Activated T-cell treated with anti-CD3 and anti-CD28 coated beads for 1 hour (primary cell): ENCODE measurements around the gene EMB.
A peak's percentile ranks its signal among the peaks of the same experiment; 100 is the strongest.
"Not testable (repeated sequence)": the region's sequence is repeated elsewhere in the genome, so short reads cannot be mapped to it uniquely, and the experiment has no call there.

Experiments
- DNase-seq: peaks from one replicate; pipeline ENCODE4 v3.0.0-alpha.2; 2020; ENCODE audit warnings: low read depth

The EMB gene, protein sequence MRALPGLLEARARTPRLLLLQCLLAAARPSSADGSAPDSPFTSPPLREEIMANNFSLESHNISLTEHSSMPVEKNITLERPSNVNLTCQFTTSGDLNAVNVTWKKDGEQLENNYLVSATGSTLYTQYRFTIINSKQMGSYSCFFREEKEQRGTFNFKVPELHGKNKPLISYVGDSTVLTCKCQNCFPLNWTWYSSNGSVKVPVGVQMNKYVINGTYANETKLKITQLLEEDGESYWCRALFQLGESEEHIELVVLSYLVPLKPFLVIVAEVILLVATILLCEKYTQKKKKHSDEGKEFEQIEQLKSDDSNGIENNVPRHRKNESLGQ

DNA sequence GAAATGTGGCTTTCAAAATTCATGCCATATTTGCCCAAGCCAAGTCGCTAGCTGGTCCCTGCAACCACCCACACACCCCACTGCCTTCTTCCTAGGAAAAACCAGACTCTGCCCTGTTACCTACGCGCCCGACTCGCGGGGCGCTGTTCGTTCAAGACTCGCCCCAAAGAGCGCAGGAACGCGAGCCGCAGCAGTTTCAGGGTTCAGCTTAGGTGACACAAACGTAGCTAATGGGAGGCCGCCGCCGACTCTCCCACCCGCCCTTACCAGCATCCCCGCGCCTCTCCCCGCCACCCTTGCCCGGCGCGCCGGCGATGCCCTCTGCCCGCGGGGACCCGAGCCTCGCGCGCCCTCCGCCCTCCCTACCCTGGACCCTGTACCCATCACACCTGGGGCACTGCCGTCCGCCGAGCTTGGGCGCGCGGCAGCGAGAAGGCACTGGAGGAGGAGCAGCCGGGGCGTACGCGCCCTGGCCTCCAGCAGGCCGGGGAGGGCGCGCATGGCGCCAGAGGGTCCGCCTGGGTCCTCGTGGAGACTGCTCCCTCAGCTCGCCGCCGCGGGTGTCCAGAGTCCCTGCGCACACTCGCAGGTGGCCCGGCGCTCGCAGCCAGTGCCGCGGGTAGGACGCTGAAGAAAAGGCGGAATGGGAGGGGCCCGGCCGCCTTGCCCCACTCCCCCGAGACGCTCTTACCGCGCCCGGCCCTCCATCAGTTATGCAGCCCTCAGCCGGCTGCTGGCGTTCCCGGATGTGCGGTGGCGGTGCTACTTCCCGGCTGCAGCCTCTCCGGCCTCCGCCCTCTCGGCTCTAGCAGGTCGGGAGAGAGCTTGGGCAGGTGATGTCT lies at the start of gene EMB:
TSS of gene EMB (minus strand) at position 638 of the 842 bp plus-strand sequence. CDS start at position 501, 137 bp downstream.
- peak; percentile 66 for DNase-seq

DNA sequence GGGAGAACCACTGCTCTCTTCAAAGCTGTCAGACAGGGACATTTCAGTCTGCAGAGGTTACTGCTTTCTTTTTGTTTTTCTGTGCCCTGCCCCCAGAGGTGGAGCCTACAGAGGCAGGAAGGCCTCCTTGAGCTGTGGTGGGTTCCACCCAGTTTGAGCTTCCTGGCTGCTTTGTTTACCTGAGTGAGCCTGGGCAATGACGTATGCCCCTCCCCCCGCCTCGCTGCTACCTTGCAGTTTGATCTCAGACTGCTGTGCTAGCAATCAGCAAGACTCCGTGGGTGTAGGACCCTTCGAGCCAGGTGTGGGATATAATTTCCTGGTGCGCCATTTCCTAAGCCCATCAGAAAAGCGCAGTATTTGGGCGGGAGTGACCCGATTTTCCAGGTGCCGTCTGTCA lies 48.4 kb upstream of the EMB start:
- not testable (repeated sequence) for DNase-seq

DNA sequence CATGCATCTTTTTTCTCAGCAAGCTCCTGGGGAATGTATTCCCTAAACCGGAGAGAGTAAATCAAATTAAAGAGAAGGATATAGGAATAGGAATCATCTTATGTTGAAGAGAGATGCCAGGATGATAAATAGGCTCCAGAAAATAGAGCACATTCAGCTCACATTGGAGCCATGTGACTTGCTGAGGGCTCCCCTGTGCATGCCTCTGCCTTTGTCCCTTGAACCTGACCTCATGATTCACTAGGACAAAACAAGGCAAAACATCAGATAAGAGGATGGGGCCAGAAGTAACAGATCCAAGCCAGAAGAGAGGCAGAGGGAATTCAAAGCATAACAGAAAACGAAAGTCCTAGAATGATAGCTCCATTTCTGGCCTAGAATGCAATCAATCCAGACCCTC lies 37.7 kb upstream of the EMB start:
- not testable (repeated sequence) for DNase-seq

DNA sequence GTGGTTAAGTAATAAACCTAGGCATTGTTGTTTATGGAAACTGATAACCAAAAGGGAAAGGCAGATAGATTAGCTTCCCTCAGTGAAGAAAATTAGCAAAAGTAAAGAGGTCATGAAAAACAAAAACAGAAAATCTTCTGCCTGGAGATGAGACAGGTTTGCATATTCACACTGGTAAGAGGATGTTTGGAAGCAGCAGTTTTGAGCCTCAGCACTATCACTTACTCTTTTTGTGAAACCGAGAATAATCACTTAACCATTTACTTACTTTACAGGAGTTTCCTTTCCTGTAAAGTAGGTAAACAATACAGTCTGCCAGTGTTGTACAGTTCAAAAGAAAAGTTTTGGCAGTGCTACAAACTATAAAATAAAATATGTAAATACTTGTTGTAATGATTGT lies 35.5 kb upstream of the EMB start:
- DNase-seq = no peak

DNA sequence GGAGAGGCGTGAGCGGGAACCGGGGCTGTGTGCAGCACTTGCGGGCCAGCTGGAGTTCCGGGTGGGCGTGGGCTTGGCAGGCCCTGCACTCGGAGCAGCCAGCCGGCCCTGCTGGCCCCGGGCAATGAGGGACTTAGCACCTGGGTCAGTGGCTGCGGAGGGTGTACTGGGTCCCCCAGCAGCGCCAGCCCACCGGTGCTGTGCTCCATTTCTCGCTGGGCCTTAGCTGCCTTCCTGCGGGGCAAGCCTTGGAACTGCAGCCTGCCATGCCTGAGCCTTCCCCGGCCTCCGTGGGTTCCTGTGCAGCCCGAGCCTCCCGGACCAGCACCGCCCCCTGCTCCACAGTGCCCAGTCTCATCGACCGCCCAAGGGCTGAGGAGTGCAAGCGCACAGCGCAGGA lies 23.9 kb upstream of the EMB start:
- DNase-seq = not testable (repeated sequence)

DNA sequence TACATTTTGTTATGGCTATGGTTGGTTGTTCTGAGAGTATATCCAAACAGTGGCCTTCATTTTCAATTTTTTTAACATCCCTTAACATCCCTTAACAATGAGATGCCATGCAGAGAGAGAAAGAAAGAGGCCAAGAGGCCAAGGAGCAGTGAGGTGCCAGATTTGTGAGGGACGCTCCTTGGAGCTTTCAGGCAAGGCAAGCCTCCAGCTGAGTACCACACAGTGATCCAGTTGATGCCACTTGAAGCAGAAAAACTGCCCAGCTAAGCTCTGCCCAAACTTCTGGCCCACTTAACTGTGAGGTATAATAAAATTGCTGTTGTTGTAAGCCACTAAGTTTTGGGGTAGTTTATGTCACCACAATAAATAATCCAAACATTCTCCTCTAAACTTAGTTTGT lies 22.6 kb upstream of the EMB start:
- no peak for DNase-seq

DNA sequence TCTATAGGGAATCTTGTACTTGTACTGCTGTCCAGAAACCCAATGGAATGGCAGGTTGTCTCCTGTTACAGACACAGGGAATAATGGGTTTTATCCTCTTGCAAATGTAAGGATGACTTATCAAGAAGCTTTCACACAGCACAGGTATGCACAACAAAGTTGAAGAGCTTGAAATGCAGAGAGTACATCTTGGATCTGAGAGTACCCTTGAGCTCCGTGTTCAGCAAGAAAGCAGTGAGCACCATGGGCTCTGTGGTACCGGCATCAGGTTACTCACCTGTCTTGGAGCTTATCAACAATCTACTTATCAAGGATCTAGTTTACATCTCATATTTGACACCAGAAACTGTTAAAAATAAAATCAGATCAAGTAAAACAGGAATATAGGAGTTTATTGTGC lies 22.0 kb upstream of the EMB start:
- DNase-seq = no peak

DNA sequence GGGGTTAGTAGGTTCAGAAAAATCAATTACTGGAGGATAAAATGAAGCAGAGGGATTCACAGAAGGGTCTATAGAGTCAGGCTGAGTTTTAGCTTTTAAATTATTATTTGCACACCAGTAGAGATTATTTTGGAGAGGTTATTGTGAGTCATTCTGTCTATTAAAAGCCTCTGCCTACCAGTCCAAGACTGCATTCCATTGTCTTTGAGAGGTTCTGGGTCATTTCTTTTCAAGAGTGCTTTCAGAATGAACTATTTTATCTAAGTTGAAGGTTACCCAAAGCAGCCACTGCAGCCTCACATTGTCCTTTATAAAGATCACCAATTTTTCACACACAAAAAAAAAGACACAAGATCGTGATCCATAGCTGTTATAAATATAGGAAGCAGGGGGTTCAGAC lies 21.5 kb upstream of the EMB start:
- DNase-seq = not testable (repeated sequence)

DNA sequence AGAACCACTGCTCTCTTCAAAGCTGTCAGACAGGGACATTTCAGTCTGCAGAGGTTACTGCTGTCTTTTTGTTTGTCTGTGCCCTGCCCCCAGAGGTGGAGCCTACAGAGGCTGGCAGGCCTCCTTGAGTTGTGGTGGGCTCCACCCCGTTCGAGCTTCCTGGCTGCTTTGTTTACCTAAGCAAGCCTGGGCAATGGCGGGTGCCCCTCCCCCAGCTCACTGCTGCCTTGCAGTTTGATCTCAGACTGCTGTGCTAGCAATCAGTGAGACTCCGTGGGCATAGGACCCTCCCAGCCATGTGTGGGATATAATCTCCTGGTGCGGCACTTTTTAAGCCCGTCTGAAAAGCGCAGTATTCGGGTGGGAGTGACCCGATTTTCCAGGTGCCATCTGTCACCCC lies 17.3 kb upstream of the EMB start:
- not testable (repeated sequence) for DNase-seq

DNA sequence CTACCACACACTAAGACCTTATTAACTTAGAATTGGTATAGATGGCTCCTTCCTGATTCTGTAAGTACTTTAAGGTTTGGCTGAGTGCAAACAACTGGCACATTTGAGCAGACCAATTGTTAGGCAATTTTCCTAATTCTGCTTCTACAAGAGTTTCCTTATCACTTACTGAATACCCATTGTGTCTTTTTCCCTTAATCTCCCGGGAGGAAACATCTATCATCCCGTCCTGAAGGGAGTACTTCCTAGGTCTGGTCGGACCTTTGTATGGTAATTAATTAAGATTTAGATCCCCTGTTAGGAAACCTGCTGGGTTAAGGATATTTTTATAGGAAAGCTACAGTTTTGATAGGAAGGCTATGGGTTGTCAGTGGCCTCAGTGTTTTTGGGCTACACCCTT lies 8.2 kb upstream of the EMB start:
- not testable (repeated sequence) for DNase-seq

DNA sequence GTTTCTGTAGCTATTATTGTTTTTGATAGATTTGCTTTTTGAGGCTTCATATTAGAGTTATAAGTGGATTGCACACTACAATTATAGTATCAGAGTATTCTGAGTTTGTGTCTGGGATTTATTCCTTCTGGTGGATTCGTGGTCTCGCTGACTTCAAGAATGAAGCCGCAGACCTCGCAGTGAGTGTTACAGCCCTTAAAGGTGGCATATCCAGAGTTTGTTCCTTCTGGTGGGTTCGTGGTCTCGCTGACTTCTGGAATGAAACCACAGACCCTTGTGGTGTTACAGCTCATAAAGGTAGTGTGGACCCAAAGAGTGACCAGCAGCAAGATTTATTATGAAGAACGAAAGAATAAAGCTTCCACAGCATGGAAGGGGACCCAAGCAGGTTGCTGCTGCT lies 6.9 kb upstream of the EMB start:
- DNase-seq = no peak

DNA sequence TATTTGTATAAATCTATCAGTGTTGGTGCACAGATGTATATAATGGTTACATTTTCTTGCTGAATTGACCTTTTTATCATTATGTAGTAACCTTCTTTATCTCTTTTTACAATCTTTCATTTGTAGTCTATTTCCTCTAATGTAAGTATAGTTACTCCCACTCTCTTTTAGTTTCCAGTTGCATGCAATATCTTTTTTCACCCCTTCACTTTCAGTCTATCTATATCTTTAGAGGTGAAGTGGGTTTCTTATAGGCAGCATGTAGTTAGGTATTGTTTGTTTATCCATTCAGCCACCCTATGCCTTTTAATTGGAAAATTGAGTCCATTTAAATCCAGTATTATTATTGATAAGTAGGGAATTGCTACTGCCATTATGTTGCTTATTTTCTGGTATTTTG lies 6.1 kb upstream of the EMB start:
- no peak for DNase-seq

DNA sequence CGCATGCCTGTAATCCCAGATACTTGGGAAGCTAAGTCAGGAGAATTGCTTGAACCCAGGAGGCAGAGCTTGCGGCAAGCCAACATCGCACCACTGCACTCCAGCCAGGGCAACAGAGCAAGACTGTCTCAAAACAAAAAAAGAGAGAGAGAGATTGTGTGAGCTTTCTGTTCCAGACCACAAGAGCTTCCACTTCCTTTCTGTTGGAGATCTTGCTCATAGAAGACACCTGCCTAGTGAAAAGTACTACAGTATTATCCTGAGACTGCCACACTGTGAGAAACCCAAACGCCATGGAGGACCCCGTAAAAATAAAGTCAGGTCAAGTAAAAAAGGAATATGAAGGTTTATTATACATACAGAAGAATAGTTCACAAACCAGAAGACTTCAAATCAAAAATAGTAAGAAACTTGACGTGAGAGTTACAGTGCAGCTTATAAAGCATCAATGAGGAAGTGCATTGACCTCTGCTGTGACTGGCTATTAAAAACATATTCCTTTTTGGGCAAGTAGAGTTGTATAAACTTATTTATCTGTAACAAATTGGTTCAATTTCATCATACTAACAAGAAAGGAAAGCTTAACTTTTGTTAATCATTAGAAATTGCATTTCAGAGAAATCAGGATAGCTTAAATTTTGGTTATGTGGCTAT lies 4.3 kb upstream of the EMB start:
- DNase-seq = no peak

DNA sequence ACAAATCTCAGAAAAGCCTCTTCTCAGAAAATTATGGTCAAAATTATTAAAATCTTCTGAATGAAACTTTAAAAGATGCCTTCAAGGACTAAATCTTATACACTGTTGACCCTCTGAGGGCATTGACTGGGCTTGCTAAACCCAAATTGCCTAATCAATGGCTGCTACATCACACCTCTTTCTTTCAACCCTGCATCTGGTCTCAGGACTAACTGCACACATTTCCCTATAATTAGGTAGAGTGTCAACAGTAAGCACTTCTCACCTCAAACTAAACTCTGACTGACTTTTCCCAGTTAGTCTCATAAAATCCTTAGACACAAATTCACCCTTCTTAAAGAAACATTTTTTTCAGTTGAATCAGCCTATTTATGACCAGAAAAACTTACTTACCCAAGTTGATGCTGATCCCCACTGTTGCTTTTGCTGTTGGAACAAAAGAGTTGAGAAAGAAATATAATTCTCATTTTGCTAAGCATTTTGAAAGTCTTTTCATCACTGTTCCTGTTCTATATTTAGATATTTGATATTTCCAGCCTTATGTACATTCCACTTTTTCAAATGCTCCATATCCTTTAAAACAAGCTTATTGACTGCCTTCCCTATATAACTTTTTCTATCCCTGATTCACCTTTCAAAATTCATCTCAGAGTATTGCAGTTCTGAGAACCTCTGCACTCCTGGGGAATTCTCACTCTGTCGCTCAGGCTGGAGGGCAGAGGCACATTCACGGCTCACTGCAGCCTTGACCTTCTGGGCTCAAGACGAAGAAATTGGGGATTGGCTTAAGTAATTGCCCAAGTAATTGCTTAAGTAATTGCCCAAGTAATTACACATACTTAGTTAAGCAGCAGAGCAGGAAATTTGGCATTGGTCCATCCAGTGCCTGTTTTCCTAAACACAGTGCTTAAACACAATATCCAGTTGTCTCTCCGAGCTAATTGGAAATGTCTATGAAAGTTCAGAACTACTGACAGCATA lies 1.8 kb upstream of the EMB start:
- not testable (repeated sequence) for DNase-seq

DNA sequence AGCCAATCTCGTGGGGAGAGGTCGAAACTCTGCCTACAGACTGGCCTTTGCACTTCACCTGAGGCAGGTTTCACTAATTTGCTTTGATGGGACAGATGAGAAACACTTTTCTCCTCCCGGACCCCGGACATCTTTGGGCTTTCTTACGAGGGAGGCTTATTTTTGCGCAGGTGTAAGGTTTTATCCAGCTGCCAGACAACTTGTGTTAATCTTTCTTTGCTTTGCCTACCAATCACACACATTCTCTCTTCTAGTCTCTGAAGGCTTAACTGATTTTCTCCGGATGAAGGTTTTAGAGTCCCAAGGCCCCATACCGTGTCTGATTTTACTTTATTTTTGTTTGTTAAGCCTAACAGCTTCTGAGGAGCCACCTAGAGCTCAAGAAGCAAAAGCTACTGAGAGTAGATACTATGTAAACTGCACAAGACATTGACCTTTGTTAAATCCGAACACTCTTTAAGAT lies 436 bp upstream of the EMB start:
- no peak for DNase-seq

DNA sequence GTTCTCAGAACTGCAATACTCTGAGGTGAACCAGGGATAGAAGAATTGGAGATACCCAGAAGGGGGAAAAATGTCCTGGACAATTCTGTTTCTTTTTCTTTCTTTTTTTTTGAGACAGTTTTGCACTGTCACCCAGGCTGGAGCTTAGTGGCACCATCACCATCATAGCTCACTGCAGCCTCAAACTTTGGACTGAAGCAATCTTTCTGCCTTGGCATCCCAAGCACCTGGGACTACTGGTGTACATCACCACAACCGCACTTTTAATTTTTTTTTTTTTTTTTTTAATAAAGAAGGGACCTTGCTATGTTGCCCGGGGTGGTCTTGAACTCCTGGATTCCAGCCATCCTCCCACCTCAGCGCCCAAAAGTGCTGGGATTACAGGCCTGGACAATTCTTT lies 1.9 kb downstream of the EMB start:
- DNase-seq = no peak

DNA sequence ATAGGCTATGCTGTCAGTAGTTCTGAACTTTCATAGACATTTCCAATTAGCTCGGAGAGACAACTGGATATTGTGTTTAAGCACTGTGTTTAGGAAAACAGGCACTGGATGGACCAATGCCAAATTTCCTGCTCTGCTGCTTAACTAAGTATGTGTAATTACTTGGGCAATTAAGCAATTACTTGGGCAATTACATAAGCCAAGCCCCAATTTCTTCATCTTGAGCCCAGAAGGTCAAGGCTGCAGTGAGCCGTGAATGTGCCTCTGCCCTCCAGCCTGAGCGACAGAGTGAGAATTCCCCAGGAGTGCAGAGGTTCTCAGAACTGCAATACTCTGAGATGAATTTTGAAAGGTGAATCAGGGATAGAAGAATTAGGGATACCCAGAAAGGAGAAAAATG lies 3.0 kb downstream of the EMB start:
- DNase-seq = not testable (repeated sequence)

DNA sequence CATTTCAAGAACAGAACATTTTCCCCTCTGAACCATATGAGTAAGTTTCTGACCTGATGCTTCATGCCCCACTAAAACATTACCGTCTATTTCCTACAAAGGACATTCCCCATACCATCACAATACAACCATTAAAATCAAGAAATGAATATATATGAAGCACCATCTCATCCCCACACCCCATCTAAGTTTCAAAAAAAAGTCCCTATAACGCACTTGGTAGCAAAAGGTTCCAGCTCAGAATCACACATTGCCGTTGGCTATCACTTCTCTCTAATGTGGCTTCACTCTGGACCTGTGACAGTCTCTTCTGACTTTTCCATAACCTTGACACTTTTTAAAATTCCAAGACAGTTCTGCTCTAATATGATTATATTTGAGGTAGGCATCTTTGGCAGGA lies 5.9 kb downstream of the EMB start:
- DNase-seq = no peak

DNA sequence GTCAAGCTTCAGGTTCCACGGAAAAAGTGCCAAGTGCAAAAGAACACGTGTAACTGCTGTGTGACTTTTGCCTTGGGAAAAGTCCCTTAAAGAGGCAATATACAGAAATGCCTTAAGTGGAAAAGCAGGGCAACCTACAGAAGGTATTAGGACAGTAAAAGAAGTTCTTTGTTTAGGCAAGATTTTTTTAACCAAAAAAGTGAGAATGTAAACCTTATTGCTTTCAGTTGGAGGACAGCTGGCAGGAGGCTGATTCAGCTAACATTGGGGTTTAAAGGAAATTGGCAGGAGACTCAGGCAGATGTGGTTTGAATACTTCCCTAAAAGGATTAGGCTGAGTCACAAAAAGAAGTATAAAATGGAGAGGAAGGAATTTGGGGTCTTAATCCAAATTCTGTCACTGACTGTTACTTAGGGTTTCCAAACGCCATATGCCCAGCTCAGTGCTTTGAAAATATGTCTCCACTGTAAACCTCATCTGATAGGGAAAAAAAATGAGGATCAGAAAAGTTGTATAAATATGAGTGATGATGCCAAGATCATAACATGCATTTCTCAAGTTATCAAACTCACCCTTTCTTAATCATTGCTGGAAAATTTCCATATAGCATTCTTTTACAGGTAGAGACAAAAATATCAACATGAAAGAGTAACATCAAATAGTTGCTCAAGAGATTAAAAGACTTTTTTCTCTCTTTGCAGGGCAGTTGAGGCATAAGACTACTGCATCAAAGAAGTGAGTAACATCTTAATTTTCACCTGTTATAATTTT lies 9.8 kb downstream of the EMB start:
- not testable (repeated sequence) for DNase-seq

DNA sequence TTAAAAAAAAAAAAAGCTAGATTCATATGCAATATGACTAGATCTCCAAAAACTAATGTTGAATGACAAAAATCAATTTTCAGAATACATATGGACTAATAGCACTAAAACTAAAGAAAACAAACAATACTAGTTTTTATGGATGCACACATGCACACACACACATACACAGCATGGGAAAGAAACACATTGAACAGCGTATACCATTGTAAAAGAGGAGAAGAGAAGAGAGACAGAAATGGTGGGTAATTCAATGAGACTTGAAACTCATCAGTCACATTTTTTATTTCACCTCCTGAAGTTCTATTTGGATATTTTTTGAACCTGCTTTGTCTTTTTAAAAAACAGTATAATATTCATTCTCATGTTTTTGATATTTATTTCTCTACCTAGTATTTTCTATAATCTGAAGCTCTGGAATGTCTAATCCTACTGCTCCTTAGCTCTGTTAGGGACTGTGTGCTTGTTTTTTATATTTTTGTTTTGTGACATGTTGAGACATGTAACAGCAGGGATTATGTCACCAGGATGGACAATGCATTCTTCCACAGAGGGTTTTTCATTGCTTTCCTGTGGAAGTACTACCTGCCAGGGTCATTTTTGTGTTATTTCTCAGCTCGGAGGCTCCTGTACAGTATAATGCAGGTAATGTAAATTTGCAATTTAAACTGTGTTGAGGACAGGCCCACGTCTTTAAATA lies 17.8 kb downstream of the EMB start:
- DNase-seq = not testable (repeated sequence)
